LNCAP (cell line): ENCODE data around the gene ABCA8.

Experiments
- TF ChIP-seq, protein P1 (sequence below): fragments of 450-650 bp; IDR thresholded peaks from 2 replicates; pipeline ENCODE4 v1.5.1; 2017; ENCODE audit warnings: mild to moderate bottlenecking

Gene ABCA8, protein sequence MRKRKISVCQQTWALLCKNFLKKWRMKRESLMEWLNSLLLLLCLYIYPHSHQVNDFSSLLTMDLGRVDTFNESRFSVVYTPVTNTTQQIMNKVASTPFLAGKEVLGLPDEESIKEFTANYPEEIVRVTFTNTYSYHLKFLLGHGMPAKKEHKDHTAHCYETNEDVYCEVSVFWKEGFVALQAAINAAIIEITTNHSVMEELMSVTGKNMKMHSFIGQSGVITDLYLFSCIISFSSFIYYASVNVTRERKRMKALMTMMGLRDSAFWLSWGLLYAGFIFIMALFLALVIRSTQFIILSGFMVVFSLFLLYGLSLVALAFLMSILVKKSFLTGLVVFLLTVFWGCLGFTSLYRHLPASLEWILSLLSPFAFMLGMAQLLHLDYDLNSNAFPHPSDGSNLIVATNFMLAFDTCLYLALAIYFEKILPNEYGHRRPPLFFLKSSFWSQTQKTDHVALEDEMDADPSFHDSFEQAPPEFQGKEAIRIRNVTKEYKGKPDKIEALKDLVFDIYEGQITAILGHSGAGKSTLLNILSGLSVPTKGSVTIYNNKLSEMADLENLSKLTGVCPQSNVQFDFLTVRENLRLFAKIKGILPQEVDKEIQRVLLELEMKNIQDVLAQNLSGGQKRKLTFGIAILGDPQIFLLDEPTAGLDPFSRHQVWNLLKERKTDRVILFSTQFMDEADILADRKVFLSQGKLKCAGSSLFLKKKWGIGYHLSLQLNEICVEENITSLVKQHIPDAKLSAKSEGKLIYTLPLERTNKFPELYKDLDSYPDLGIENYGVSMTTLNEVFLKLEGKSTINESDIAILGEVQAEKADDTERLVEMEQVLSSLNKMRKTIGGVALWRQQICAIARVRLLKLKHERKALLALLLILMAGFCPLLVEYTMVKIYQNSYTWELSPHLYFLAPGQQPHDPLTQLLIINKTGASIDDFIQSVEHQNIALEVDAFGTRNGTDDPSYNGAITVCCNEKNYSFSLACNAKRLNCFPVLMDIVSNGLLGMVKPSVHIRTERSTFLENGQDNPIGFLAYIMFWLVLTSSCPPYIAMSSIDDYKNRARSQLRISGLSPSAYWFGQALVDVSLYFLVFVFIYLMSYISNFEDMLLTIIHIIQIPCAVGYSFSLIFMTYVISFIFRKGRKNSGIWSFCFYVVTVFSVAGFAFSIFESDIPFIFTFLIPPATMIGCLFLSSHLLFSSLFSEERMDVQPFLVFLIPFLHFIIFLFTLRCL (N-terminal part only)

DNA sequence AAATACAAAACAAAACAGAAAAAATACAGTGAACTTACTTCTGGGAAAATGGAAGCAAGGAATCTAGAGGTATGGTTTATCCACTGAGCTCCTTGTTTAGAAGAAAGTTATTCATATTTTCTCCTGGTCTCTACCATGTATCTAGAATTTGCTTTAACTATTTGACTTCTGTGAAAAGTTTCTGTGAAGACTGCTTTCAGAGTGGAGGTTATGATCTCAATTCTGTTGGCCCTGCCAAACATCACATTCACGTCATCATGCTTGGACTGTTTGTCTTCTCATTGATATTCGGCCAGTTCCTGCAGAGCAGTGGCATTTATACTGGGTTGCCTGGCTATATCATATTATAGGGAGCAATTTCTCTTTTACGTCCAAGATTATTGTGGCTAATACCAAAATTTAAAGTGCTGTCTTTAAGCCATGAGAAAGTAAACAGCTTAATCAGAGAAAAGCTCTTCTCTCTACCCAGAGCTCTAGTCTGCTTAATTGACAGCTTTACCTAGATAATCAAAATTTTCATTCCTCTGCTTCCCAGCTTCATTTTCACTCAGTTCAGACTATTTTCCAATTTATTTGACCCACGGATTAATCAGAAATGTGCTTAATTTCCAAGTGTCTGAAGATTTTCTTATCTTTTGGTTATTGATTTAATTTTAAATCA lies at the start of gene ABCA8:
Gene ABCA8 (minus strand): TSS at position 212 of the 661 bp plus-strand sequence. CDS start 13,358 bp downstream, outside the sequence.
- TF ChIP-seq, protein P1, sequence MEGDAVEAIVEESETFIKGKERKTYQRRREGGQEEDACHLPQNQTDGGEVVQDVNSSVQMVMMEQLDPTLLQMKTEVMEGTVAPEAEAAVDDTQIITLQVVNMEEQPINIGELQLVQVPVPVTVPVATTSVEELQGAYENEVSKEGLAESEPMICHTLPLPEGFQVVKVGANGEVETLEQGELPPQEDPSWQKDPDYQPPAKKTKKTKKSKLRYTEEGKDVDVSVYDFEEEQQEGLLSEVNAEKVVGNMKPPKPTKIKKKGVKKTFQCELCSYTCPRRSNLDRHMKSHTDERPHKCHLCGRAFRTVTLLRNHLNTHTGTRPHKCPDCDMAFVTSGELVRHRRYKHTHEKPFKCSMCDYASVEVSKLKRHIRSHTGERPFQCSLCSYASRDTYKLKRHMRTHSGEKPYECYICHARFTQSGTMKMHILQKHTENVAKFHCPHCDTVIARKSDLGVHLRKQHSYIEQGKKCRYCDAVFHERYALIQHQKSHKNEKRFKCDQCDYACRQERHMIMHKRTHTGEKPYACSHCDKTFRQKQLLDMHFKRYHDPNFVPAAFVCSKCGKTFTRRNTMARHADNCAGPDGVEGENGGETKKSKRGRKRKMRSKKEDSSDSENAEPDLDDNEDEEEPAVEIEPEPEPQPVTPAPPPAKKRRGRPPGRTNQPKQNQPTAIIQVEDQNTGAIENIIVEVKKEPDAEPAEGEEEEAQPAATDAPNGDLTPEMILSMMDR: no peak

DNA sequence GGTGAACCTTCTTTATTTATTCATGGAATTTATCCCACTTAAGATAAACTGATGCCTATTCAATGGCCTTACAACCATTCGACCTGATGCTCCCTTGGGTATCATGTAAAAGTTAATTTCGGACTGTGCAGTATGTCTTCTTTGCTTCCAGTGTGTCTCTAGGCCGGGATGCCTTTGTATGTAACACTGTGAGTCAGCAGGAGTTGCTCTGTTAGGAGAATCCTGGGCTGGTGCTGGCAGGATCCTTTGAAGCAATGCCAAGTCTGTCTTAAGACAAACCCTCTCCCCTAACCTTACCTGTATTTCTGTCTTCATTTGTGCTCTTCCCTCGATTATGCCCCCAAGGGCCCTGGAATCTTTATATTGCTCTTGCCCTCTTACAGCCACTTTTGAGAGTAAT lies 37.9 kb upstream of the ABCA8 start:
- TF ChIP-seq, protein P1: no peak

DNA sequence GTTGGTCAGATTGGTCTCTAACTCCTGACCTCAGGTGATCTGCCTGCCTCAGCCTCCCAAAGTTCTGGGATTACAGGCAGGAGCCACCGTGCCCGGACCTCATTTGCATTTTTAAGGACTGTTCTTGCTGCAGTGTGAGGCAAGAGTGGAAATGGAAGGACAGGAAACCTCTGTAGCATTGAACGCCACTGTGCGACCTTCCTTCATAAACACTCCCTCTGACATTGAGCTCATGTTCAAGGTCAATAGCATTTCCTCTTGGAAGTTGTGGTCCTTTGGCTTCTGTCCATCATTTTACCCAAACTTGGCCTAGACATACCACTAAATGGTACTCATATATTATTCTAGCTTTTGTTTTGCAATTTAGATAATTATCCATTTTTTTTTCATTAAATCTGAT lies 32.8 kb upstream of the ABCA8 start:
- TF ChIP-seq, protein P1: no peak

DNA sequence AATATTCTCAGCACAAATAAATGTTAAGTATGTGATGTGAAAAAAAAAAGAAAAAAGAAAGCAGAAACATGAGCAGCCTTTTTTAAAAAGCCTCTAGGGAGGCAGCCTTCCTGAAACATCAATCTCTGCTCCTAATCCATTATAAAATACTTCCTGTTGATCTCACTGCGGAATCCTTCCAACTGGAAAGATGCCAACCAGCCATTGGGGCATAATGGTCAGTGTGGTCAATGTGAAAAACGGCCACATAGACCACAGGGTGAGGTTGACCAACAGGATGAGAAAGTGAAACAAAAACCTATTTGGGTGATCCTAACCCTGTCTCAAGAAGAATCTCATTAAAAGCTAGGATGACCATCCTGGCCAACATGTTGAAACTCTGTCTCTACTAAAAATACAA lies 26.1 kb upstream of the ABCA8 start:
- TF ChIP-seq, protein P1: no peak

DNA sequence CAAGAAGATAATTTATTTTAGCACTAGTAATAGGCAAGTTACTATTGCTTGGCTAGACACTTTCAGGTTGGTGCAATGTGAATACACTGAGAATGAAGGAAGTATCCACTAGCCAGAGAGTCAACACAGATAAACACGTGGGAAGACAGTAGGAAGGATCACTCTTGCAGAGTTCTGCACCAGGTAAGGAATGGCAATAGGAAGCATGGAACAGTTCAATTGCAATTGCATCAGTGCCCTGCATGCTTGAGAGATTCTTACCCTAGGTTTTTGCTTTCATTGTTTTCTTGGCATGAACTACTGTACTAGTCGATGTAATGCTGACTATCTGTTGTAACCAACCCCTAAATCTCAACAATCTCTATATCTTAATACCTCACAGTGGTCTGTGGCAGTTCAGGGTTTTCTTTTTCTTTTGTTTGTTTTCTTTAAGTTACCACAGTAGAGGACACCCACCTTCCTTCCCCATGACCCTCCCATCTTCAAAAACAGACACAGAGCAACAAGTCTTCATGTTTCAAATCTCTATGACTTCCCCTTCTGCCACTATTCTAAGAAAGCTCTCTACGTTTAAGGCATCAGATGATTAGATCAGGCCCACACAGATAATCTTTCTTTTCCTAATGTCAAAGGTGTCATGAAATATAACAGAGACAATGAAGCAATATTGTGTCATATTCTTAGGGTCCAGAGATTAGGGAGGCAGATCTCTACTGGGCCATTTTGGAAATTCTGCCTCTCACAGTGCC lies 18.1 kb upstream of the ABCA8 start:
- TF ChIP-seq, protein P1: no peak

DNA sequence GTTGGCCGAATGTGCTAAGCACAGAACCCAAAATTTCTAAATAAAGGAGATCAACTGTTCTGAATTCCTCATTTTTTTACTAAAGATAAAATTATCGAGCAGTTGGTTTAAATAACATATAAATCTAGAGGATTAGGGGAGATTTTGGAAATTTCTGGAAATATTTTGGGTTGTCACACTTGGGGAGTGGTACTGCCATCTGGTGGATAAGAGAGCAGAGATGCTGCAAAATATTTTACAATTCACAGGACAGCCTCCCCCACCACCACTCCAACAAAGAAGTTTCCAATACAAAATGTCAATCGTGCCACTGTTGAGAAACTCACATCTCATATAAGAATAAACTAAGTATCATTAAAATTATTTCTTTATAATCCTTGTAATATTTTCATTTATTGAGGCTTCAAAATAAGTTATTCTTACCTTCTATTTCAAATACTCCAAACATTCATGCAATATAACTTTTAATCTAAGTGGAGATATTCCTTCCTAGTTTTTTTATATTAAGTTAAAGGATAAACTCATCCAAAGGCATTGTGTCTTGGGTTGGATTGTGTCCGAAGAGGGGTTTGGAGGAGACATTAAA lies 17.0 kb upstream of the ABCA8 start:
- TF ChIP-seq, protein P1: peak; percentile 66
